SU-DHL-6 (cell line): ENCODE results near the gene MTPN.

ENCODE experiments used
- EZH2phosphoT487 ChIP-seq: fragments of 200-600 bp; sonication (generic), shearing (Covaris generic); conservative IDR thresholded peaks from 2 replicates; pipeline ENCODE4 v1.6.1; 2018; ENCODE audit warnings: mild to moderate bottlenecking, antibody characterized with exemption, low read length, moderate library complexity, mixed read lengths
- TF ChIP-seq, protein P1 (sequence below): fragments of 200-600 bp; sonication (generic); IDR thresholded peaks from one replicate; pipeline ENCODE4 v1.5.1; 2017; ENCODE audit warnings: antibody characterized with exemption, mild to moderate bottlenecking, low read length, moderate library complexity; ENCODE audit not compliant: insufficient read depth, poor library complexity, severe bottlenecking

- TF ChIP-seq EZH2phosphoT487, result no peak
- TF ChIP-seq, protein P1, sequence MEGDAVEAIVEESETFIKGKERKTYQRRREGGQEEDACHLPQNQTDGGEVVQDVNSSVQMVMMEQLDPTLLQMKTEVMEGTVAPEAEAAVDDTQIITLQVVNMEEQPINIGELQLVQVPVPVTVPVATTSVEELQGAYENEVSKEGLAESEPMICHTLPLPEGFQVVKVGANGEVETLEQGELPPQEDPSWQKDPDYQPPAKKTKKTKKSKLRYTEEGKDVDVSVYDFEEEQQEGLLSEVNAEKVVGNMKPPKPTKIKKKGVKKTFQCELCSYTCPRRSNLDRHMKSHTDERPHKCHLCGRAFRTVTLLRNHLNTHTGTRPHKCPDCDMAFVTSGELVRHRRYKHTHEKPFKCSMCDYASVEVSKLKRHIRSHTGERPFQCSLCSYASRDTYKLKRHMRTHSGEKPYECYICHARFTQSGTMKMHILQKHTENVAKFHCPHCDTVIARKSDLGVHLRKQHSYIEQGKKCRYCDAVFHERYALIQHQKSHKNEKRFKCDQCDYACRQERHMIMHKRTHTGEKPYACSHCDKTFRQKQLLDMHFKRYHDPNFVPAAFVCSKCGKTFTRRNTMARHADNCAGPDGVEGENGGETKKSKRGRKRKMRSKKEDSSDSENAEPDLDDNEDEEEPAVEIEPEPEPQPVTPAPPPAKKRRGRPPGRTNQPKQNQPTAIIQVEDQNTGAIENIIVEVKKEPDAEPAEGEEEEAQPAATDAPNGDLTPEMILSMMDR, result no peak
These were observed 38.6 kb downstream of the MTPN start for GRCh38 chr7:135938563-135938962.
